HL-60 (cell line): ENCODE measurements around the gene CAMK2B.

Experiments
- DNase-seq, 2 experiments: peaks; one replicate each; pipeline ENCODE4 v3.0.0-alpha.2; 2010 to 2020; ENCODE audit warnings: low read depth in 1 of 2, low spot score in 1 of 2
- H3K27ac ChIP-seq: fragments of 250-450 bp; sonication (Bioruptor Pico); replicated peaks from 2 replicates; pipeline ENCODE4 v1.5.1; 2020; ENCODE audit warnings: mild to moderate bottlenecking, moderate library complexity
- H3K27me3 ChIP-seq: fragments of 250-450 bp; sonication (Bioruptor Pico); 2 replicates; pipeline ENCODE4 v1.5.1; 2021; ENCODE audit warnings: mild to moderate bottlenecking, moderate library complexity; ENCODE audit not compliant: insufficient read depth, poor library complexity, severe bottlenecking
- H3K4me3 ChIP-seq: replicated peaks from 2 replicates; pipeline ENCODE4 v1.5.1; 2011; ENCODE audit warnings: mild to moderate bottlenecking, control low read depth, low read length; ENCODE audit not compliant: insufficient read depth
- GABPA ChIP-seq: IDR thresholded peaks from 2 replicates; pipeline ENCODE4 v1.6.1; 2012; ENCODE audit warnings: low read depth
- POLR2AphosphoS5 ChIP-seq: IDR thresholded peaks from 2 replicates; pipeline ENCODE4 v1.6.1; 2012; ENCODE audit warnings: low read depth
- SPI1 ChIP-seq: IDR thresholded peaks from 2 replicates; pipeline ENCODE4 v1.6.1; 2012; ENCODE audit warnings: low read depth, mild to moderate bottlenecking, borderline replicate concordance
- TF ChIP-seq, protein P1 (sequence below): IDR thresholded peaks from one replicate; pipeline ENCODE4 v1.5.1; 2011; ENCODE audit warnings: low read length, control low read depth, inconsistent platforms; ENCODE audit not compliant: insufficient read depth
- TF ChIP-seq, protein P2 (sequence below): IDR thresholded peaks from 2 replicates; pipeline ENCODE4 v1.6.1; 2012; ENCODE audit warnings: low read depth; ENCODE audit not compliant: insufficient replicate concordance

The CAMK2B gene

DNA sequence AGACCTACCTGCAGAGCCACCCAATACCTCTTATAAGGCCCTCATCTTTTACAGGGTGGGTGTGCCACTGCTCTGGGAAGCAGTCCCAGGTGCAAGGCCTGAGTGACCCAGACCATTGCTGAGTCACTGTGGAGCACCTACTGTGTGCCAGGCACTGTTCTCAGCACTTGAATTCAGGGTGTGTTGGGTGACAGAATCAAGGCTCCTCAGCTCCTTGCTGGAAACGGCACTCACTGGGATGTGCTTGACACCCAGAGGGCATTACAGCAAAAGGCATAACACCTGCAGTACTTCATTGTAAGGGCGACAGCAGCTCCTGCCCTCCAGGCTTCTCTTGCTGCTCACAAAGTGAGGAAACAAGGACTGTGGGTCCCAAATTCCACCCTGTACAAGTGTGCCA lies 7.1 kb downstream of the CAMK2B start:
- no peak for DNase-seq
- TF ChIP-seq SPI1 (no peak), POLR2AphosphoS5 (no peak), GABPA (no peak)
- TF ChIP-seq, protein P1, sequence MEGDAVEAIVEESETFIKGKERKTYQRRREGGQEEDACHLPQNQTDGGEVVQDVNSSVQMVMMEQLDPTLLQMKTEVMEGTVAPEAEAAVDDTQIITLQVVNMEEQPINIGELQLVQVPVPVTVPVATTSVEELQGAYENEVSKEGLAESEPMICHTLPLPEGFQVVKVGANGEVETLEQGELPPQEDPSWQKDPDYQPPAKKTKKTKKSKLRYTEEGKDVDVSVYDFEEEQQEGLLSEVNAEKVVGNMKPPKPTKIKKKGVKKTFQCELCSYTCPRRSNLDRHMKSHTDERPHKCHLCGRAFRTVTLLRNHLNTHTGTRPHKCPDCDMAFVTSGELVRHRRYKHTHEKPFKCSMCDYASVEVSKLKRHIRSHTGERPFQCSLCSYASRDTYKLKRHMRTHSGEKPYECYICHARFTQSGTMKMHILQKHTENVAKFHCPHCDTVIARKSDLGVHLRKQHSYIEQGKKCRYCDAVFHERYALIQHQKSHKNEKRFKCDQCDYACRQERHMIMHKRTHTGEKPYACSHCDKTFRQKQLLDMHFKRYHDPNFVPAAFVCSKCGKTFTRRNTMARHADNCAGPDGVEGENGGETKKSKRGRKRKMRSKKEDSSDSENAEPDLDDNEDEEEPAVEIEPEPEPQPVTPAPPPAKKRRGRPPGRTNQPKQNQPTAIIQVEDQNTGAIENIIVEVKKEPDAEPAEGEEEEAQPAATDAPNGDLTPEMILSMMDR = no peak
- TF ChIP-seq, protein P2, sequence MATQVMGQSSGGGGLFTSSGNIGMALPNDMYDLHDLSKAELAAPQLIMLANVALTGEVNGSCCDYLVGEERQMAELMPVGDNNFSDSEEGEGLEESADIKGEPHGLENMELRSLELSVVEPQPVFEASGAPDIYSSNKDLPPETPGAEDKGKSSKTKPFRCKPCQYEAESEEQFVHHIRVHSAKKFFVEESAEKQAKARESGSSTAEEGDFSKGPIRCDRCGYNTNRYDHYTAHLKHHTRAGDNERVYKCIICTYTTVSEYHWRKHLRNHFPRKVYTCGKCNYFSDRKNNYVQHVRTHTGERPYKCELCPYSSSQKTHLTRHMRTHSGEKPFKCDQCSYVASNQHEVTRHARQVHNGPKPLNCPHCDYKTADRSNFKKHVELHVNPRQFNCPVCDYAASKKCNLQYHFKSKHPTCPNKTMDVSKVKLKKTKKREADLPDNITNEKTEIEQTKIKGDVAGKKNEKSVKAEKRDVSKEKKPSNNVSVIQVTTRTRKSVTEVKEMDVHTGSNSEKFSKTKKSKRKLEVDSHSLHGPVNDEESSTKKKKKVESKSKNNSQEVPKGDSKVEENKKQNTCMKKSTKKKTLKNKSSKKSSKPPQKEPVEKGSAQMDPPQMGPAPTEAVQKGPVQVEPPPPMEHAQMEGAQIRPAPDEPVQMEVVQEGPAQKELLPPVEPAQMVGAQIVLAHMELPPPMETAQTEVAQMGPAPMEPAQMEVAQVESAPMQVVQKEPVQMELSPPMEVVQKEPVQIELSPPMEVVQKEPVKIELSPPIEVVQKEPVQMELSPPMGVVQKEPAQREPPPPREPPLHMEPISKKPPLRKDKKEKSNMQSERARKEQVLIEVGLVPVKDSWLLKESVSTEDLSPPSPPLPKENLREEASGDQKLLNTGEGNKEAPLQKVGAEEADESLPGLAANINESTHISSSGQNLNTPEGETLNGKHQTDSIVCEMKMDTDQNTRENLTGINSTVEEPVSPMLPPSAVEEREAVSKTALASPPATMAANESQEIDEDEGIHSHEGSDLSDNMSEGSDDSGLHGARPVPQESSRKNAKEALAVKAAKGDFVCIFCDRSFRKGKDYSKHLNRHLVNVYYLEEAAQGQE = no peak
- Histone ChIP-seq H3K27ac (no peak overlapping the region), H3K4me3 (no peak overlapping the region), H3K27me3 (peaks cover 4% of the 10 kb centered on the region)

DNA sequence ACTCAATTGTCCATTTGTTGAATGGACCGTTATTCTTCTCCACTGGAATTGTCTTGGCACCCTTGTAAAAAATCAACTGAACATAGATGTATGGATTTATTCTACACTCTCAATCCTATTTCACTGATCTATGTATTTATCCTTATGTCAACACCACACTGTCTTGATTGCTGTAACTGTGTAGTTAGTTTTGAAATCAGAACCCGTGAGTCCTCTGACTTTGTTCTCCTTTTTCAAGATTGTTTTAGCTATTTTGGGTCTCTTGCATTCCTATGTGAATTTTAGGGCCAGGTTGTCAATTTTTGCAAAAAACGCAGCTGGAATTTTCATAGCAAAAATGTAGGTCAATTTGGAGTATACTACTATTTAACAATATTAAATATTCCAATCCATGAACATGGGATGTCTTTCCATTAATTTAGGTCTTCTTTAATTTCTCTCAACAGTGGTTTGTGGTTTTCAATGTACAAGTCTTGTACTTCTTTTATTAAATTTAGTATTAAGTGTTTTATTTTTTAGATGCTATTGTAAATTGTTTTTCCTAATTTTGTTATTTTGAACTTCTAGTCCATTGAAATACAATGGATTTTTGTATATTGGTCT lies 10.0 kb downstream of the CAMK2B start:
- DNase-seq = no peak
- Histone ChIP-seq H3K27me3 (peaks cover 8% of the 10 kb centered on the region), H3K27ac (no peak overlapping the region), H3K4me3 (no peak overlapping the region)
- TF ChIP-seq, protein P1 = no peak
- TF ChIP-seq, protein P2 = no peak
- TF ChIP-seq POLR2AphosphoS5 (no peak), GABPA (no peak), SPI1 (no peak)

DNA sequence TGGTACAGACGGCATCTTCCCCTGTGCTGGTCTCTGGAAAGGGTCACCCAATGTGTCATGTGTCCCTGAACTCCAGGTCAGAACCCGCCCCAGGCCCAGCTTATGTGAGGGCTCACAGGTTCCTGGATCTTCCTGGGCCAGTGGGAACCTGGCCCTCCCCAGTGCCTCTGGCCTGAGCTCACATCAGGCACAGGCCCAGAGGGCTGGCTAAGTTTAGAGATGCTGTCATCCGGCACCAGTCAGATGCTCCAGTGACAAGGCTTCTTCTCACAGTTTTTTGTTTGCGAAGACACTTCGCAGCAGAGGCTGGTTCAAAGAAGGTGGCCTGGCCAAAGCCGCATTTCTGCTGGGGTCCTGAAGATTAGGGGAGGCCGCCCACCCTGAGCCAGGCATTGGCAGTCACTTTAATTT lies 11.8 kb downstream of the CAMK2B start:
- DNase-seq = no peak
- TF ChIP-seq, protein P2 = no peak
- TF ChIP-seq GABPA (no peak), POLR2AphosphoS5 (no peak), SPI1 (no peak)
- TF ChIP-seq, protein P1 = no peak

More for the DNA sequence above, 11.8 kb downstream of the CAMK2B start:
- H3K27ac ChIP-seq = no peak overlapping the region
- H3K27me3 ChIP-seq = peaks cover 26% of the 10 kb centered on the region
- no peak overlapping the region for H3K4me3 ChIP-seq
